Brain microvascular endothelial cell (primary cell): ENCODE measurements around the gene SMIM10L2A.

Experiments
- DNase-seq: peaks from one replicate; pipeline ENCODE4 v3.0.0-alpha.2; 2020
- H3K27ac ChIP-seq: fragments of 250-450 bp; sonication (Bioruptor Pico); 2 replicates; pipeline ENCODE4 v1.5.1; 2020; ENCODE audit warnings: mild to moderate bottlenecking, moderate library complexity
- H3K27me3 ChIP-seq: fragments of 250-450 bp; sonication (Bioruptor Pico); replicated peaks from 2 replicates; pipeline ENCODE4 v1.5.1; 2020; ENCODE audit warnings: mild to moderate bottlenecking
- H3K36me3 ChIP-seq: fragments of 250-450 bp; sonication (Bioruptor Pico); replicated peaks from 2 replicates; pipeline ENCODE4 v1.5.1; 2020; ENCODE audit warnings: mild to moderate bottlenecking
- H3K4me3 ChIP-seq: 2 replicates; pipeline ENCODE4 v1.5.1; 2011; ENCODE audit warnings: low read depth, mild to moderate bottlenecking, control low read depth, low read length, moderate library complexity
- in situ Hi-C: cut with HindIII; loops from 2 replicates; pipeline ENCODE4 v1.10.0; 2017; ENCODE audit warnings: low sequenced_read_pairs, low pct_ligation_motif_present
- TF ChIP-seq, protein P1 (sequence below): IDR thresholded peaks from 2 replicates; pipeline ENCODE4 v1.5.1; 2011; ENCODE audit warnings: low read depth, mild to moderate bottlenecking, moderate library complexity, low read length, control low read depth, inconsistent platforms; ENCODE audit errors: missing control alignments

Gene SMIM10L2A

DNA sequence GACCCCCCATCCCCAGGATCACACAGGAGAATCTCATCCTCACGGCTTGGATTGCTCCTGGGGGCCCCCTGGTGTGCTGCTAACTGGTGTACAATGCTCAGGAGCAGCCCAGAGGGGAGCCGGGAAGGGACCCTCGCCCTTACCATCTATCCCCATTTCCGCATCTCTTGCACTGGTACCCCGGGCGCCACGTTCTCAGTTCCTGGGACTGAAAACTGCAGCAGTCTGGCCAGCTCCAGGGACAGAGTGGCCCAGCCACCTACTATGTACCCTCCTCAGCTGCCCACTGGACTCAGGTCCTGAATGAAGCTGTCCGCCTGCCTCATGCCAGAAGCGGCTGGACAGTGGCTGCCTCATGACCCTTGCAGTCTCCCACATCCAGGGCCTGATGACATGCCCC is 2.7 kb downstream of the SMIM10L2A start:
- no peak overlapping the region for H3K27ac ChIP-seq
- H3K4me3 ChIP-seq = no peak overlapping the region
- no peaks in the 10 kb centered on the region for H3K27me3 ChIP-seq
- in situ Hi-C loops = no loop called here
- no peak for DNase-seq
- TF ChIP-seq, protein P1, sequence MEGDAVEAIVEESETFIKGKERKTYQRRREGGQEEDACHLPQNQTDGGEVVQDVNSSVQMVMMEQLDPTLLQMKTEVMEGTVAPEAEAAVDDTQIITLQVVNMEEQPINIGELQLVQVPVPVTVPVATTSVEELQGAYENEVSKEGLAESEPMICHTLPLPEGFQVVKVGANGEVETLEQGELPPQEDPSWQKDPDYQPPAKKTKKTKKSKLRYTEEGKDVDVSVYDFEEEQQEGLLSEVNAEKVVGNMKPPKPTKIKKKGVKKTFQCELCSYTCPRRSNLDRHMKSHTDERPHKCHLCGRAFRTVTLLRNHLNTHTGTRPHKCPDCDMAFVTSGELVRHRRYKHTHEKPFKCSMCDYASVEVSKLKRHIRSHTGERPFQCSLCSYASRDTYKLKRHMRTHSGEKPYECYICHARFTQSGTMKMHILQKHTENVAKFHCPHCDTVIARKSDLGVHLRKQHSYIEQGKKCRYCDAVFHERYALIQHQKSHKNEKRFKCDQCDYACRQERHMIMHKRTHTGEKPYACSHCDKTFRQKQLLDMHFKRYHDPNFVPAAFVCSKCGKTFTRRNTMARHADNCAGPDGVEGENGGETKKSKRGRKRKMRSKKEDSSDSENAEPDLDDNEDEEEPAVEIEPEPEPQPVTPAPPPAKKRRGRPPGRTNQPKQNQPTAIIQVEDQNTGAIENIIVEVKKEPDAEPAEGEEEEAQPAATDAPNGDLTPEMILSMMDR = no peak
- no peaks in the 10 kb centered on the region for H3K36me3 ChIP-seq

- no peaks in the 10 kb centered on the region for H3K27me3 ChIP-seq
- H3K4me3 ChIP-seq = no peak overlapping the region
- DNase-seq = peak; percentile 9
- H3K36me3 ChIP-seq = no peaks in the 10 kb centered on the region
- no peak overlapping the region for H3K27ac ChIP-seq
- in situ Hi-C loops = no loop called here
- TF ChIP-seq, protein P1 = no peak
These were observed 3.6 kb downstream of the SMIM10L2A start for GRCh38 chrX:135425026-135425965.

- DNase-seq = no peak
These were observed 7.7 kb downstream of the SMIM10L2A start for GRCh38 chrX:135429429-135429828.

GRCh38 chrX:135431886-135432285 is 10.1 kb downstream of the SMIM10L2A start:
- in situ Hi-C loops = no loop called here
- Histone ChIP-seq H3K36me3 (no peaks in the 10 kb centered on the region), H3K27ac (no peak overlapping the region), H3K27me3 (no peaks in the 10 kb centered on the region), H3K4me3 (no peak overlapping the region)
- no peak for DNase-seq
- TF ChIP-seq, protein P1 = no peak

More at GRCh38 chrX:135429429-135429828, 7.7 kb downstream of the SMIM10L2A start:
- in situ Hi-C loops = no loop called here
- Histone ChIP-seq H3K27me3 (no peaks in the 10 kb centered on the region), H3K27ac (no peak overlapping the region), H3K4me3 (no peak overlapping the region), H3K36me3 (no peaks in the 10 kb centered on the region)
- TF ChIP-seq, protein P1 = no peak

GRCh38 chrX:135432453-135432852 is 10.7 kb downstream of the SMIM10L2A start:
- Histone ChIP-seq H3K36me3 (no peaks in the 10 kb centered on the region), H3K27me3 (no peaks in the 10 kb centered on the region), H3K4me3 (no peak overlapping the region), H3K27ac (no peak overlapping the region)
- DNase-seq = no peak
- in situ Hi-C loops = no loop called here
- TF ChIP-seq, protein P1 = no peak
